Measurements from ENCODE around the gene DMD. TPM values are rescaled to one million over a fixed set of nuclear protein-coding genes. Genes with fewer than 3 reads are reported as not detected.

Gene DMD
- total and polyA plus RNA-seq, 2 of the 8 experiments (the other 6 are each of a cell fraction or from before 2014, with no cell fraction given) = 4.8 to 7.4 TPM

DNA sequence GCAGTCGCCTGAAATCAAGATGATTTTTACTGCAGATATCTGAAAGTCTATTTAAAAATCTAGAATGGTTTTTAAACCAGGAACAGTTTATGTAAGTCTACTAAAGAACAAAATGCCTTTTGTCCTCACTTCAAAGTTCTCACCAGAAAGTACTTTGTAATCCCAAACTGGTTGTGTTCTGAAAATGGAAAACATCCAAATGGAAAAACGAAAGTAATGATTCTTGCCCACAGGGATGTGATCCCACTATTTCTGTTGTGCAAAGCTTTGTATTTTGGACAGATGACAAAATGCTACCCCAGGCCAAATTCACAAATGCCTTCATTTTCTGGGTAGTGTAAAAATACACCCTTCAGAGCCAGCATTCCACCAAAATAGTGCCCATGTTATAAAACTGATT, 1874.0 kb downstream of the DMD start (continued):
- no peak for TF ChIP-seq GABPA (IDR thresholded peaks at IDR 0.05; ENCODE audit: borderline replicate concordance, insufficient read depth, low read length)
- TF ChIP-seq CEBPB (IDR thresholded peaks at IDR 0.05; ENCODE audit: low read depth, low read length) = no peak

Data from H1 (cell line).